Vagina (tissue), 2 donors: ENCODE data around the gene CDIP1. TPM values are rescaled to one million over a fixed set of nuclear protein-coding genes. Genes with fewer than 3 reads are reported as not detected.
A peak's percentile ranks its signal among the peaks of the same experiment; 100 is the strongest.

Source experiments
- DNase-seq, 2 donors: peaks; one replicate each; pipeline ENCODE4 v3.0.0-alpha.2; 2017; ENCODE audit errors: extremely low spot score in 2 of 2
- H3K27ac ChIP-seq: fragments of 200-600 bp; sonication (generic); one replicate; pipeline ENCODE4 v1.5.1; 2019
- H3K27me3 ChIP-seq: fragments of 200-600 bp; sonication (generic); one replicate; pipeline ENCODE4 v1.5.1; 2019
- H3K36me3 ChIP-seq, 2 donors: fragments of 200-600 bp; sonication (generic); one replicate each; pipeline ENCODE4 v1.5.1; 2017 to 2019
- H3K4me1 ChIP-seq: fragments of 200-600 bp; sonication (generic); one replicate; pipeline ENCODE4 v1.5.1; 2019
- H3K4me3 ChIP-seq, 2 donors: fragments of 200-600 bp; sonication (generic); 1 replicate in 1 of 2; 2 replicates in 1 of 2; pipeline ENCODE4 v1.5.1; 2016 to 2019
- H3K9me3 ChIP-seq: fragments of 200-600 bp; sonication (generic); one replicate; pipeline ENCODE4 v1.5.1; 2019
- CTCF ChIP-seq, 3 experiments: fragments of 450-650 bp in 2 of 3; fragments of 200-600 bp in 1 of 3; sonication (generic) in 1 of 3; IDR thresholded peaks; one replicate each; pipeline ENCODE4 v1.5.1; 2017 to 2019; ENCODE audit warnings: antibody characterized with exemption in 3 of 3, mild to moderate bottlenecking in 2 of 3, moderate library complexity in 2 of 3
- POLR2A ChIP-seq, 2 donors: fragments of 450-650 bp; IDR thresholded peaks; one replicate each; pipeline ENCODE4 v1.6.1; 2017; ENCODE audit warnings: antibody characterized with exemption in 2 of 2, mild to moderate bottlenecking in 2 of 2, moderate library complexity in 2 of 2
- POLR2AphosphoS5 ChIP-seq, 2 donors: sonication (generic); formaldehyde crosslinking; IDR thresholded peaks; one replicate each; pipeline ENCODE4 v1.9.0; 2017; ENCODE audit warnings: antibody characterized with exemption in 2 of 2, mild to moderate bottlenecking in 2 of 2, low read depth in 1 of 2; ENCODE audit not compliant: insufficient read depth in 1 of 2
- intact Hi-C: fragments of 100-400 bp; cut with DNase I; formaldehyde crosslinking; loops from one replicate; pipeline ENCODE4 v1.15.1; 2023
- total RNA-seq: library from RNA; depleted of rRNA; stranded (reverse); fragments of >200 nt; gene quantifications from one replicate; pipeline ENCODE4 v1.2.3, GENCODE V29; 2016

CDIP1 gene
- total RNA-seq, 1 donor from 2014 or later = 13.3 TPM

- DNase-seq = no peak
- Histone ChIP-seq H3K4me3 (no peak overlapping the region), H3K27ac (no peak overlapping the region), H3K9me3 (no peaks in the 10 kb centered on the region), H3K27me3 (no peaks in the 10 kb centered on the region), H3K36me3 (peaks cover 0 to 4% of the 10 kb centered on the region in 2 donors), H3K4me1 (peaks cover 8% of the 10 kb centered on the region)
- intact Hi-C loops = no loop called here
- TF ChIP-seq CTCF (IDR thresholded peaks at IDR 0.05) (no peak), POLR2AphosphoS5 (IDR thresholded peaks at IDR 0.05; ENCODE audit: insufficient read depth in 1 of 2, low read depth in 1 of 2) (no peak), POLR2A (IDR thresholded peaks at IDR 0.05) (no peak)
These were observed 50.0 kb downstream of the CDIP1 start for GRCh38 chr16:4488499-4488967.

GRCh38 chr16:4487955-4488498, 50.5 kb downstream of the CDIP1 start:
- H3K27ac ChIP-seq = no peak overlapping the region
- H3K9me3 ChIP-seq = no peaks in the 10 kb centered on the region
- intact Hi-C loops = no loop called here
- TF ChIP-seq CTCF (IDR thresholded peaks at IDR 0.05) = no peak
- TF ChIP-seq POLR2A (IDR thresholded peaks at IDR 0.05) = no peak
- TF ChIP-seq POLR2AphosphoS5 (IDR thresholded peaks at IDR 0.05; ENCODE audit: insufficient read depth in 1 of 2, low read depth in 1 of 2) = no peak
- H3K36me3 ChIP-seq = peaks cover 0 to 4% of the 10 kb centered on the region in 2 donors
- no peak overlapping the region for H3K4me3 ChIP-seq
- no peaks in the 10 kb centered on the region for H3K27me3 ChIP-seq
- DNase-seq = no peak
- H3K4me1 ChIP-seq = peaks cover 8% of the 10 kb centered on the region

GRCh38 chr16:4486126-4486893, 52.3 kb downstream of the CDIP1 start:
- DNase-seq = no peak
- Histone ChIP-seq H3K36me3 (peaks cover 0 to 4% of the 10 kb centered on the region in 2 donors), H3K9me3 (no peaks in the 10 kb centered on the region), H3K4me3 (no peak overlapping the region), H3K27ac (peak overlapping the region; percentile 70), H3K27me3 (no peaks in the 10 kb centered on the region), H3K4me1 (peaks cover 8% of the 10 kb centered on the region)
- intact Hi-C loops = no loop called here
- TF ChIP-seq POLR2A (IDR thresholded peaks at IDR 0.05) (no peak), POLR2AphosphoS5 (IDR thresholded peaks at IDR 0.05; ENCODE audit: insufficient read depth in 1 of 2, low read depth in 1 of 2) (peak in 1 of 2 donors; percentile 35), CTCF (IDR thresholded peaks at IDR 0.05) (no peak)

- Histone ChIP-seq H3K9me3 (no peaks in the 10 kb centered on the region), H3K4me3 (no peak overlapping the region), H3K27ac (no peak overlapping the region), H3K27me3 (no peaks in the 10 kb centered on the region), H3K4me1 (peaks cover 8% of the 10 kb centered on the region), H3K36me3 (peaks cover 0 to 4% of the 10 kb centered on the region in 2 donors)
- TF ChIP-seq POLR2A (IDR thresholded peaks at IDR 0.05) (no peak), CTCF (IDR thresholded peaks at IDR 0.05) (no peak), POLR2AphosphoS5 (IDR thresholded peaks at IDR 0.05; ENCODE audit: insufficient read depth in 1 of 2, low read depth in 1 of 2) (no peak)
- DNase-seq = no peak
- intact Hi-C loops = no loop called here
These were observed 56.6 kb downstream of the CDIP1 start for GRCh38 chr16:4481963-4482362.

GRCh38 chr16:4481526-4481925, 57.0 kb downstream of the CDIP1 start:
- H3K27ac ChIP-seq = no peak overlapping the region
- peaks cover 0 to 4% of the 10 kb centered on the region in 2 donors for H3K36me3 ChIP-seq
- no peaks in the 10 kb centered on the region for H3K9me3 ChIP-seq
- intact Hi-C loops = no loop called here
- TF ChIP-seq CTCF (IDR thresholded peaks at IDR 0.05) (no peak), POLR2AphosphoS5 (IDR thresholded peaks at IDR 0.05; ENCODE audit: insufficient read depth in 1 of 2, low read depth in 1 of 2) (no peak), POLR2A (IDR thresholded peaks at IDR 0.05) (no peak)
- no peak overlapping the region for H3K4me3 ChIP-seq
- H3K27me3 ChIP-seq = no peaks in the 10 kb centered on the region
- no peak for DNase-seq
- peaks cover 9% of the 10 kb centered on the region for H3K4me1 ChIP-seq
